Activated naive CD4-positive, alpha-beta T cell treated with anti-CD3 and anti-CD28 coated beads, Interleukin-2, amount 50 U/mL, for 24 hours (primary cell): Measurements from ENCODE around the gene ADIG.

ENCODE experiments used
- H3K27ac Mint-ChIP-seq: one replicate; pipeline ENCODE4 v1.8.0; 2021; ENCODE audit warnings: mild to moderate bottlenecking, mixed read lengths
- H3K27me3 Mint-ChIP-seq: one replicate; pipeline ENCODE4 v1.8.0; 2021; ENCODE audit warnings: mixed read lengths
- H3K36me3 Mint-ChIP-seq: one replicate; pipeline ENCODE4 v1.8.0; 2021; ENCODE audit warnings: mixed read lengths
- H3K4me1 Mint-ChIP-seq: one replicate; pipeline ENCODE4 v1.8.0; 2021; ENCODE audit warnings: mixed read lengths
- H3K4me3 Mint-ChIP-seq: one replicate; pipeline ENCODE4 v1.8.0; 2021; ENCODE audit warnings: mild to moderate bottlenecking, mixed read lengths
- H3K9me3 Mint-ChIP-seq: one replicate; pipeline ENCODE4 v1.8.0; 2021; ENCODE audit warnings: mixed read lengths

Gene ADIG

DNA sequence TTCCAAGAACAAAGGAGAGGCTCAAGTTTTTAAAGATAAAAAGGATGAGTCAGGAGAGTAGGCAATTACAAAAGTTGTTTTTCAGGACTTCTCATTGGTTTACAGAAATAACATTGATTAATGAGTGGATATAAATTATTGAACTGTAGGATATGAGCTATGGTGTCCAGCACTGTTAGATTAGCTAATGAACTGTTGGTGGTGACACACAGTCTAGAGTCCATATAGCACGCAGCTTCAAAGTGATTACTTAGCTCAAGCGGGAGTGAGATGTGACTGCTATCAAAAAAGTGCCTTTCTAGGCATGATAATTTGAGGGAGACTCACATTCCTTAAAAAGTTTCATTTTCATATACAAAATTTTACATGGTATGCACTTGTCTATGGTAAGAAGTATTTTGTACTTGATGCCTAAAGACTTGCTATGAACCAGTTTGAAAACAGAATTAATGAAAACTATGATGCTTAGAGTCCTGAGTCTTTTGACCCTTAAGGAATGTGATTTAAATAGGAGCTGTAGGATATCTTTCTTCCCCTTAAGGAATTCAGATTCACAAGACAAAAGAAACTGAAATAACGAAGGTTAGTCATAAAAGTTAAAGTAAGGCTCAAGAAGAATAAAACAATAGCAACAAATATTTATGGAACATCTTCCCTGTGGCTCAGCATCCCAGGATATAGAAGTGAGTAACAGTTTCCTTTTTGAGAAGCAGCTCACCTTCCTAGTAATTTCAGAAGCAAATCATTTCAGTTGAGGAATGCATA, 22.2 kb upstream of the ADIG start:
- Mint-ChIP-seq H3K4me3 (no peak overlapping the region), H3K36me3 (peaks cover 23% of the 10 kb centered on the region), H3K27me3 (no peaks in the 10 kb centered on the region), H3K27ac (peak overlapping the region; percentile 72), H3K4me1 (no peaks in the 10 kb centered on the region), H3K9me3 (no peaks in the 10 kb centered on the region)

DNA sequence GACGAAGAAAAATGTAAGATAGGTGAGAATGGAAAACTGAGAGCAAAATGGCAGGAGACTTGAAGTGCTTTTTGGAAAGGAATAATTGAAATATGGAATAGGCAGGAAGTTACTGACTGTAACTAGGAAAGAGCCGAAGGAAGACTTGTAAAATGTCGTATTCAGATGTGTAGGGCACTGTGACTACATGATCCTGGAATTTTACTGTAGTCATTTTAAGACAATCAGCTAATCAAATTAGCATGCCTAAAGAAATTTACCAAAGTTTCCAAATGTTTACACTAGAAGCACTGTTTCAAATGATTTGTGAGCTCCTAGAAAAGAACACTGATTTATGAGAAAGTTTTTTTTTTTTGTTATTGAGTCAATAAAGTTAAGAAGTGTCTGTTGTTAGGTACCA, 21.2 kb upstream of the ADIG start:
- Mint-ChIP-seq H3K36me3 (peaks cover 19% of the 10 kb centered on the region), H3K9me3 (no peaks in the 10 kb centered on the region), H3K4me1 (no peaks in the 10 kb centered on the region), H3K27ac (no peak overlapping the region), H3K27me3 (no peaks in the 10 kb centered on the region), H3K4me3 (no peak overlapping the region)

DNA sequence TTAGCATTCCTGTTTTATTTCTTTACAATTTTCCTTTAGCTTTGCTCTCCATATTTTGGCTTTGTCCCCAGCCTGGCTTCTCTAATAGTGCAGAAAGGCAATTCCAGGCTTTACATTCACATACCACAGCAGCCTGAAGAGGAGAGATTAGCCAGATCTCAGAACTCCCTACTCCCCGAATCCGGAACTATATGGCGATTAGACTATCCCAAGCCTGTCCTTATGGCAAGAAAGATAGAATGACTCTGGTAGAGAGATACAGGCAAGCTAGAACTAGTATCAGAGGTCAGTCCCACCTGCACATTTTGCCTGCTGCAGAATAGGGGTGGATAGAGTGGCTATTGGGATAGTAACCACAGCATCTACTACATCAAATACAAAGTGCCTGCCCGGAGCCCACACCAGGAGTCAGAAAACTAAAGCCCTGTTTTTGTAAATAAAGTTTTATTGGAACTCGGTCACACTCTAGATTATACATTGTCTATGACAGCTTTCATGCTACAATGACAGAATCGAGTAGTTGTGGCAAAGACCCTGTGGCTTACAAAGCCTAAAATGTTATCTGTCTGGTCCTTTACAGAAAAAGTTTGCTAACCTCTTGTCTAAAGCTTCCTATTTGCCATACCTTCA, 17.1 kb upstream of the ADIG start:
- Mint-ChIP-seq H3K27me3 (no peaks in the 10 kb centered on the region), H3K4me1 (no peaks in the 10 kb centered on the region), H3K27ac (no peak overlapping the region), H3K9me3 (no peaks in the 10 kb centered on the region), H3K4me3 (no peak overlapping the region), H3K36me3 (peaks cover 15% of the 10 kb centered on the region)

DNA sequence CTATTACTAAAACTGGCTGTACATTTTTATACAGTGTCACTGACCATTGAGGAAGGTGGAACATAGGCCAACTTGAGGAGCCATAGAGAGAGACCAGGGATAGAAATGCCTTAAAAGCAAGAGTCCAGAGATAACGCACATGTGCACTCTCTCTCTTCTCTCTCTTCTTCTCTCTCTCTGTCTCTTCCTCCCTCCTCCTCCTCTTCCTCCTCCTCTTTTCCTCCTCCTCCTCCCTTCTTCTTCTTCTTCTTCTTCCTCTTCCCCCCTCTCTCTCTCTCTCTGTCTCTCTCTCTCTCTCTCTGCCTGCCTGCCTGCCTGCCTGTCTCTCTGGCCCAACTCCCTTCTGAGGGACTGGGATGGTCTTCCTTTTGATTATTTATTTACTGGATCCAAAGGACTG, 16.3 kb upstream of the ADIG start:
- Mint-ChIP-seq H3K9me3 (no peaks in the 10 kb centered on the region), H3K27ac (no peak overlapping the region), H3K27me3 (no peaks in the 10 kb centered on the region), H3K4me1 (no peaks in the 10 kb centered on the region), H3K36me3 (peaks cover 12% of the 10 kb centered on the region), H3K4me3 (no peak overlapping the region)

DNA sequence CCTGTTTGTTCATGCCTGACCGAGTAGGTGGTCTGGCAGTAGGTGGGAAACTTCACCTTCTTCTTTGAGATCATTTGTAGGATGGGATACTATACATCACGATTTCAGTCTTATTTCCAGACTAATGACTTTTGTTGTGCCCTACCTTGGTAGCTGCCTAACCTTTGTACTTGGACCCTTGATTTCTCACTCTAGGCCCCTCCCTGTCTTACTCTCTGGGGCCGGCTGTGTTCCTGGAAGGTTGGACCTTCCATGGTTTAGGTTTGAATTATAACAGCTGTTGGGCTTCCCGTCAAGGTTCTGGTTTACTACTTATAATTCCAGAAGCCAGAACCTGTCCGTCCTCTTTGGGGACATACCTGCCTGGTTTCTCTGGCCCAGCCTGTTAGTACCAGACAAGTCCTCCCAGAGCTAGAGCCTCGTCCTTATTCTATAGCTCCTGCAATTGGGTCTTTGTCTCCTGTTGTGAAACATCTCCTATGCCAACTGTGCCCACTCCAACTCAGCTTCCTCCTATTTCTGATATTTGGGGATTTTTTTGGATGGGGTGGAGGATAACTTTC, 14.9 kb upstream of the ADIG start:
- H3K4me1 Mint-ChIP-seq: no peaks in the 10 kb centered on the region
- H3K9me3 Mint-ChIP-seq: no peaks in the 10 kb centered on the region
- H3K36me3 Mint-ChIP-seq: peaks cover 12% of the 10 kb centered on the region
- no peak overlapping the region for H3K27ac Mint-ChIP-seq
- no peak overlapping the region for H3K4me3 Mint-ChIP-seq
- H3K27me3 Mint-ChIP-seq: no peaks in the 10 kb centered on the region

DNA sequence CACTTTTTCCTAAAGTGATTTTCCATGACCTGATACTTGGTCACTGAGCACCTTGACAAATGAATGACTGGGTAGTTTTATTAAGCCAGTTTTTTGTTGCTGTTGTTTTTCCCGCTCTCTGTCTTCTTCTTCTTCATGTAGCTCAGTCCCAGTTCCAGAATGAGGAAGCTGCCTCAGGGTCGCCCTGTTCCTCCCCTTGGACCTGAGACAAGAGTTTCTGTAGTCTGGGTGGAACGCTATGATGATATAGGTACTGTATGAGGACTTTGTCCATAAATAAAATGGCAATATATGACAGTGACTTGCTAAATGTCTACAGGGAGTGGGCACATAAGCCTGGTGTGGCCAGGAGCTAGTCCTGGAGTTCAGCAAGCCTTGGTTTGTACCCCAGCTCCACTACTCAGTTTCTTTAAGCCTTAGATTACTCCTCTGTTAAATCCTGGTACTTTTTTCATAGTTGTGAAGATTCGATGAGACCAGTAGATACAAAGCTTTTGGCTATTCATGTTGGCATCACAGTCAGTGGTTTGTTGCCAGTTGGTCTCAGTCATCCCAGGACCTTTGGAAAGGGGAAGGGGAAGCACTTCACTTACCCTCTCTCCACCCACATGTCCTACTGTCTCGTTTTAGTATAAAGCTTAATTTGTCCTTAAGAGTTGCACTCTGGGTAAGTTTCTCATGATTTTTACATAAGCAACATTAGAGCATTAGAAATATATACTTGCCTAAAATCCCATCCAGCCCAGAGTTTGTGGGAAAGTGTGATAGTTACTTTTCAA, 11.1 kb upstream of the ADIG start:
- Mint-ChIP-seq H3K4me3 (no peak overlapping the region), H3K27ac (no peak overlapping the region), H3K4me1 (no peaks in the 10 kb centered on the region), H3K27me3 (no peaks in the 10 kb centered on the region), H3K9me3 (no peaks in the 10 kb centered on the region), H3K36me3 (peaks cover 9% of the 10 kb centered on the region)

DNA sequence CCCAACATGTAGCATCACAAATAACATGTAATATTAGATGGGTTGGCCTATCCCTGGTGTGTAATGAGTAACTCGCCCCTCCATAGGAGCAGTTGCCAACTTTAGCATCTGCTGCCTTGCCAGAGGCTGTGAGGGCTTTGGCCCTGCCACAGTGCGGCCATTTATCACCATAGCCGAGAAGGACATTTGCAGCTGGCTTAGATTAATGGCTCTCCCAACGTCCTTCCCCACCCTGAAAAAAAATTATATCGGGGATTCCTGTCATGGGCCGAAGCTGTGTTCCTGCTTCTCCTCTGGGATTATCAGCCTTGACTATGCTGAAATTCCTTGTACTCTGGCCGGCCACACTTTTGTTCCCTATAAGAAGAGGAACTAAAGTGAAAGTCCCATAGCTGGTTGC, 7.6 kb upstream of the ADIG start:
- H3K4me3 Mint-ChIP-seq: no peak overlapping the region
- no peak overlapping the region for H3K27ac Mint-ChIP-seq
- peaks cover 7% of the 10 kb centered on the region for H3K36me3 Mint-ChIP-seq
- no peaks in the 10 kb centered on the region for H3K9me3 Mint-ChIP-seq
- no peaks in the 10 kb centered on the region for H3K4me1 Mint-ChIP-seq
- H3K27me3 Mint-ChIP-seq: no peaks in the 10 kb centered on the region

DNA sequence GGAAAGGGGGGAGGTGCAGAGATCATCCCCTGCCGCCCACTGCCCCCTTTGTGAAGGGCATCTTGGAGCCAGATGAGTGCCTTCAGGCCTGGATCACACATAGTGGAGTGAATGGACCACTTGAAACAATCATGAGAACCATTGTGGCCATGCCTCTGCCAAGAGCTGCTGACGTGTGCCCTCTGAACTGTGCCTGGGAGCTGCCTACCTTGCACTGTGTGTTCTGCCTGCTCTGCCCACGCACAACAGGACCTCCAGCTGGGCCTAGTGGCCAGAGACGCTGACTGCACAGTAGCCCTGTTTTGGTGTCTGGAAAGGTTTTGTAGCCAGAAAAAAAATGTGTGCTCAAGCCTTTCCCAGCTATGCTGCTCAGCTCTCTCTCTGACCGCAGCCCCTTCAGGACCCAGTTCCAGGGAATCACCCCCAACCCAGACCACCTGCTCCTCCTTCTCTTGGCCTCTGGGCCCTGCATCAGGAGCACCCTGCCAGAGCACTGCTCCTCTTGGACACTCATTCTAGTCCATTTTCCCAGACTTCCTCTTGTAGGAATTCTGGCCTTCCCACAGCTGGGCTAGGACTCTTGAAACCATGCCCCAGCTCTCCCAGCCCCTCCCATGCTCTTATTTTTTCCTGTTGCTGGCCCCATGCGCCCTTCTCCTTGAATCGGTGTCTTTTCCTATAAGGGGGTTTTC, 1.6 kb upstream of the ADIG start:
- Mint-ChIP-seq H3K27me3 (no peaks in the 10 kb centered on the region), H3K4me1 (no peaks in the 10 kb centered on the region), H3K27ac (no peak overlapping the region), H3K36me3 (peaks cover 5% of the 10 kb centered on the region), H3K9me3 (no peaks in the 10 kb centered on the region), H3K4me3 (no peak overlapping the region)

DNA sequence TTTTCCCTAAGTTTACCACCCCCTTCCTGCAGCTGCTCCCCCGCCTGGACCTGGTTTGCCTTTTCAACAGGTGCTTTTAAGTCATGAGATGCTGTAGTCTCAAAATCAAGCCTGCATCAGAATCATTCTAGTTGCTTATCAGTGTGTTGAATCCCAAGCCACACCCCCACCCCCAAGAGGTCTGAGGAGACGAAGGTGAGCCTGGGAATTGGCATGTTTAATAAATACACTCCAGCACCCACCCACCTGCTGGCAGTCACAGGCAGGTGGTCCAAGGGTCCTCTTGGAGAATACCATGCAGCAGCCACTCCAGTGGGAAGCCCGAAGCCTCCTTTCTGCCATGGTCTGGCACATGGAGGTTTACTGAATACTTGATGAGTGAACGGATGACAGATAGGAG, 1.1 kb upstream of the ADIG start:
- Mint-ChIP-seq H3K36me3 (peaks cover 2% of the 10 kb centered on the region), H3K27ac (no peak overlapping the region), H3K27me3 (no peaks in the 10 kb centered on the region), H3K4me1 (no peaks in the 10 kb centered on the region), H3K4me3 (no peak overlapping the region), H3K9me3 (no peaks in the 10 kb centered on the region)

DNA sequence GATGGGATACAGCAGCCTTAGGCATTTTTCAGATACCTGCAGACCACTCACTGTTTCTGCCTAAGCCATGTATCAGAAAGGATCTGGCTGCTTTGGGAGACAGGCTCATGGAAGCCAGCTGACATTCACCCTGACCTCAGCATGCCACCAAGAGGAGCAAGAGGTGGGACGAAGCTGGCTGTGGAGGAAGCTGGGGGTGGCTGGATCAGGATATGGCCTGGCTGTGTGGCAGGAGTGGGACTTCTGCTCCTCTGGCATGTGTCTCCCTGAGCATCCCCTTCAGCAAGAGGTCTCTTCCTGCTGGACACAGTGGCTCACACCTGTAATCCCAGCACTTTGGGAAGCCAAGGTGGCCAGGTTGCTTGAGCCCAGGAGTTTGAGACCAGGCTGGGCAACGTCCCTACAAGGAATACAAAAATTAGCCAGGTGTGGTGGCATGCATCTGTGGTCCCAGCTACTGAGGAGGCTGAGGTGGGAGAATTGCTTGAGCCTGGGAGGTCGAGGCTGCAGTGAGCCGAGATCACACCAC, 897 bp downstream of the ADIG start:
- Mint-ChIP-seq H3K4me3 (no peak overlapping the region), H3K36me3 (no peaks in the 10 kb centered on the region), H3K27ac (no peak overlapping the region), H3K27me3 (no peaks in the 10 kb centered on the region), H3K4me1 (no peaks in the 10 kb centered on the region), H3K9me3 (no peaks in the 10 kb centered on the region)

DNA sequence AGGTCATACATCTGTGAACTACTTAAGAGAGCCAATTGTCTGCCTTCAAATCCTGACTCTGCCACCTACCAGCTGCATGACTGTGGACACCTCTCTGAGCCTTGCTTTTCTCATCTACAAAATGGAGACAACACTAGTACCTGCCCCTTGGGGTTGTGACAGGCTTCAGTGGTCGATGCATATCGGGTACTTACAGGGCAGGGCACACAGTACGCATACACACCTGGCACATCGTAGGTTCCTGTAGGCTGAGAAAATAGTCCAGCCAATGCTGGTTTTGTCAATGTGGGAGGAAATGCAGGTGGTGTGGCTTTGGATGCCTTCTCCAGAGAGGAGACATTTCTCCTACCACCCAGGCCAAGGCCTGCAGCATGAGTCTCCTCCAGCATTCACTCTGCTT, 2.3 kb downstream of the ADIG start:
- Mint-ChIP-seq H3K9me3 (no peaks in the 10 kb centered on the region), H3K27me3 (no peaks in the 10 kb centered on the region), H3K4me3 (no peak overlapping the region), H3K27ac (no peak overlapping the region), H3K36me3 (no peaks in the 10 kb centered on the region), H3K4me1 (no peaks in the 10 kb centered on the region)

DNA sequence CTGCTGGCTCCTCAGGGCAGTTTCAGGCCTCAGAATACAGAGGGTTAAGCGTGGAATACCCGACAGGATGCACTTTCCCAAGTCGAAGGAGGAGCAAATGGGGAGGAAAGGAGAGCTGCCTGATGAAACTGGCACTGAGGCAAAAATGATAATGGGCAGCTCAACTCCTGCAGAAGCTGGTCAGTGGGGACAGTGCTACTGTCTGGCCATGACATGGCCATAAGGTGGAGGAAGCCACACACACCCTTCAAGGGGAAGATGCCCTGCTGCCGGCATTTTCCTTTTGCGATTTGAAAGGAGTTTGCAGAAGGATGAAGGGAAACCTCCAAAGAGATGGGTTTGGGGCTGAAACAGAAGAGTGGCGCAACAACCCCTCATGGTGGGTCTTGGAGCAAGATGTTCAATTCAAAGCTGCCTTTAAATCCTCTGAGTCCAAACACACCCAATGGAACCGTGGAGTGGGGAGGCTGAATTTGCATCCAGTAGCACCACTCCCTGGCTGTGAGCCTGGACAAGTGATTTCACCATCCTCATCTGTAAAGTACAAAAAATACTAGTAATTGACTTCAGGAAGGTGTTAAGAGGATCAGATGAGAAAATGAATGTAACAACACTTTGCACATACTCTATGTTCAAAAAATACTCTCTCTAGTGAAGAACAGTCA, 3.2 kb downstream of the ADIG start:
- Mint-ChIP-seq H3K27me3 (no peaks in the 10 kb centered on the region), H3K4me3 (no peak overlapping the region), H3K27ac (no peak overlapping the region), H3K4me1 (no peaks in the 10 kb centered on the region), H3K9me3 (no peaks in the 10 kb centered on the region), H3K36me3 (no peaks in the 10 kb centered on the region)

DNA sequence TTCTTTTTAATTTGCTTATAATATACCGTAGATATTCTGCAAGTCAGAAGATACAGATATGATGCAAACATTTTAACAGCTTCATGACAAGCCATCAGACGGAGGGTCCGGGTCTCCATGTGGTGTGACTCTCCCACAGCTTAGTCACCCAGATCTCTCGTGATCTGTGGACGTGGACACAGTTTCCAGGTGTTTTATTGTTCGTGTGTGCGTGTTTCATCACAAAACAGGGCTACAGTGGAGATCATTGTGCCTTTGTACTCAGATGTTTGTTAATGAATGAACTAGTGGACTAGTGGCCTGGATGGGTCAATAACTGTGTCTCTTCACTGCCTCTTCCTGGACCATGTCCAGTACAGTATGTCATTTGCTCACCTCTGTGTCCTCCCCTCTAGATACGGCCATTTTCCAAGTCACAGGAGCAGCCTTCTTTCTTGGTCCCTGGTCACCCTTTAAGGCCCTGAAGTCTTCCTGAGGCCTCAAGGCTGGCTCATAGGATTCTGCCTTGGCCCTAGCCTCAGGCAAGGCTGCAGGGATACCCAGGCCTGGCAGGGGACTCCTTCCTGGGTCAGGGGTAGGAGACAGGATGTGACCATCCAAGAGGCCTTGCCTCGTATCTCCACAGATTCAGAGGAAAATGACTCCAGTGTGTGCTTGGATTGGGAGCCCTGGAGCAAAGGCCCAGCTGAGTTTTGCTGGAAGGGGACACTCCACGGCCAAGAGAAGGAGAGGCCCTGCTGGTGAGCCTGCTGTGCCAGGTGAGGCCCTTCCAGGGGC, 4.6 kb downstream of the ADIG start:
- H3K36me3 Mint-ChIP-seq: no peaks in the 10 kb centered on the region
- H3K9me3 Mint-ChIP-seq: no peaks in the 10 kb centered on the region
- no peaks in the 10 kb centered on the region for H3K4me1 Mint-ChIP-seq
- no peak overlapping the region for H3K27ac Mint-ChIP-seq
- H3K4me3 Mint-ChIP-seq: no peak overlapping the region
- H3K27me3 Mint-ChIP-seq: no peaks in the 10 kb centered on the region

DNA sequence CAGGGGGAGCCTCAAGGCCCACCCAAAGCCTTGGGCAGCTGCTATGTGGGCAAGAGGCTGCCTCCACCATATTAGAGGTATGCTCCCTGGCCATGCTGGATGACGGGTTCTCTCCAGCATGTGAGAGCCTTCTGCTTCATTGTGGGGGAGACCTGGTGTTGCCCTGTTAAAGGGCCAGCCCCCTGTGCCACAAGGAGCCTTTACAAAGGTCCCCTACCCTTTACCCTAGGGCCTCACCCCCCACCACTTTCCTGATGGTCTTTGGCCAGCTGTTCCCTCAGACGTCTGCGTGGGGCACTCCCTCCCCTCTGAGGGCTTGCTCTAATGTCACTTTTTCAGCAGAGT, 5.2 kb downstream of the ADIG start:
- H3K9me3 Mint-ChIP-seq: no peaks in the 10 kb centered on the region
- no peaks in the 10 kb centered on the region for H3K36me3 Mint-ChIP-seq
- H3K27me3 Mint-ChIP-seq: no peaks in the 10 kb centered on the region
- H3K4me1 Mint-ChIP-seq: no peaks in the 10 kb centered on the region
- H3K27ac Mint-ChIP-seq: no peak overlapping the region
- H3K4me3 Mint-ChIP-seq: no peak overlapping the region
